Measurements from ENCODE around the gene SIGLEC5.

The SIGLEC5 gene

DNA sequence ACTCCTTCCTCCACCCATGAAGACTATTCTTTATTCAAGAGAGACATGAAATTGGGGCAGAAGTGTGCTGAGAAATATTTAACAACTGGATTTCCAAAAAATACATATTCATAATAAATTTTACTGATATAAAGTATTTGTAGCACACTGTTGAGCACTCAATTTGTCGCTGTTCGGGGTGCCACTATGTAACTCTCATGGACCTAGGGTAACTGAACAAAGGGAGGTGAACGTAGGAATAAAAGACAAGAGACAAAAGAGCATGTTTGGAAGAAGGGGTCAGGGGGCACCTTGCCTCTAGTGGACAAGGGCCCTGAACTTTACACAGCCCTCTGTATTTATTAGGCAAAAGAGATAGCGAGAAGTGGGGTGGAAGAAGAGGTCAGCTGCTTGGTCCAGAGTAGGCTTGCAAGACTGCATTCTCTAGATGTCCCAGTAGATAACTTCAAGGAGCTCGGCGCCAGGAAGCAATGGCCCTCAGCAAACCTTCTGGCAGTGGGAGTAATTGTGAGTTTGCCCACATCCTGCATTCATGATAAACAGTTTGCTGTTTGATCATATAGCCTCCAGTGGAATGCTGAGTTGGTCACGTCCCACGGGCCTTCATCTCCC is 63.6 kb downstream of the SIGLEC5 start:
- Histone ChIP-seq H3K9me3 (ENCODE audit: control insufficient read depth, low read length) (no peaks in the 10 kb centered on the region), H3K27ac (no peak overlapping the region), H3K27me3 (ENCODE audit: control insufficient read depth, insufficient read depth, low read length) (no peaks in the 10 kb centered on the region), H3K9ac (no peak overlapping the region), H2AFZ (peak overlapping the region; percentile 32), H3K79me2 (peaks cover 5% of the 10 kb centered on the region), H3K4me2 (ENCODE audit: low read length) (no peak overlapping the region), H3K4me1 (no peaks in the 10 kb centered on the region), H3K36me3 (ENCODE audit: control insufficient read depth, insufficient read depth, low read length) (no peaks in the 10 kb centered on the region), H3K4me3 (ENCODE audit: low read depth, low read length) (no peak overlapping the region)
- no peak for TF ChIP-seq CTCF (IDR thresholded peaks at IDR 0.05)

DNA sequence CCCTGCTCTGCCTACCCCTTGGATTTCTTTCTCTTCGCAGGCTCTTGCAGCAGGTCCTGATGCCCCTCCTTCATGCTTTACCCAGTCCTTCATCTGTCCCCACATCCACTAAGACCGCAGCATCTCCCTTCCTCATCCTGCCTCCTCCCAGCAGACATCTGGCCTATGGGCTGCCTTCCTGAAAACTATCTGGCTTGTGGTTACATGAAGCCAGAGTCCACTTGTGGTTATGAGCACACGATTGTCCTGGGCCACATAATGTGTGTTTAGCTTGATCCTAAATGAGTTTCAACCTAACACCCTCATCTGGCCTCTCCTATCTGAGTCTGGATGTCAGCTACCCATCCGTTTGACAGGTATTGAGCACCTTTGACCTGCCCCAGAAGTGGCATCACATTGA is 64.6 kb downstream of the SIGLEC5 start:
- no peak for TF ChIP-seq CTCF (IDR thresholded peaks at IDR 0.05)
- no peak overlapping the region for H2AFZ ChIP-seq
- no peaks in the 10 kb centered on the region for H3K4me1 ChIP-seq
- H3K79me2 ChIP-seq, result no peaks in the 10 kb centered on the region
- H3K4me3 ChIP-seq (ENCODE audit: low read depth, low read length), result no peak overlapping the region
- no peak overlapping the region for H3K27ac ChIP-seq
- no peaks in the 10 kb centered on the region for H3K9me3 ChIP-seq (ENCODE audit: control insufficient read depth, low read length)
- no peaks in the 10 kb centered on the region for H3K36me3 ChIP-seq (ENCODE audit: control insufficient read depth, insufficient read depth, low read length)
- no peak overlapping the region for H3K9ac ChIP-seq
- no peaks in the 10 kb centered on the region for H3K27me3 ChIP-seq (ENCODE audit: control insufficient read depth, insufficient read depth, low read length)
- no peak overlapping the region for H3K4me2 ChIP-seq (ENCODE audit: low read length)

GRCh38 chr19:51564791-51565190 is 65.4 kb downstream of the SIGLEC5 start:
- Histone ChIP-seq H3K9me3 (ENCODE audit: control insufficient read depth, low read length) (no peaks in the 10 kb centered on the region), H3K9ac (no peak overlapping the region), H3K4me2 (ENCODE audit: low read length) (no peak overlapping the region), H3K36me3 (ENCODE audit: control insufficient read depth, insufficient read depth, low read length) (no peaks in the 10 kb centered on the region), H3K4me1 (no peaks in the 10 kb centered on the region), H3K79me2 (no peaks in the 10 kb centered on the region), H3K4me3 (ENCODE audit: low read depth, low read length) (no peak overlapping the region), H3K27me3 (ENCODE audit: control insufficient read depth, insufficient read depth, low read length) (no peaks in the 10 kb centered on the region), H3K27ac (no peak overlapping the region), H2AFZ (no peak overlapping the region)
- no peak for TF ChIP-seq CTCF (IDR thresholded peaks at IDR 0.05)
